ENCODE data around the gene SLC36A4.
"Not testable (repeated sequence)": the region's sequence is repeated elsewhere in the genome, so short reads cannot be mapped to it uniquely, and the experiment has no call there.

The SLC36A4 gene

GRCh38 chr11:93122535-93123235, 75.1 kb downstream of the SLC36A4 start:
- DNase-seq (ENCODE audit: low read depth): no peak

- DNase-seq (ENCODE audit: low read depth): no peak
Measured at GRCh38 chr11:93118276-93118675, 79.5 kb downstream of the SLC36A4 start.

GRCh38 chr11:93117565-93117964, 80.2 kb downstream of the SLC36A4 start:
- DNase-seq (ENCODE audit: low read depth): no peak

- DNase-seq (ENCODE audit: low read depth): no peak
Measured at GRCh38 chr11:93116641-93117441, 81.0 kb downstream of the SLC36A4 start.

- no peak for DNase-seq (ENCODE audit: low read depth)
Measured at GRCh38 chr11:93114304-93114703, 83.5 kb downstream of the SLC36A4 start.

- DNase-seq (ENCODE audit: low read depth): no peak
Measured at GRCh38 chr11:93113824-93114223, 84.0 kb downstream of the SLC36A4 start.

- DNase-seq (ENCODE audit: low read depth): not testable (repeated sequence)
Measured at GRCh38 chr11:93111147-93111546, 86.6 kb downstream of the SLC36A4 start.

- no peak for DNase-seq (ENCODE audit: low read depth)
Measured at GRCh38 chr11:93100211-93100610, 97.6 kb downstream of the SLC36A4 start.

- DNase-seq (ENCODE audit: low read depth): no peak
Measured at GRCh38 chr11:93099806-93100205, 98.0 kb downstream of the SLC36A4 start.

Measured in HS-5 (cell line).